ENCODE data around the gene WDR74.

DNA sequence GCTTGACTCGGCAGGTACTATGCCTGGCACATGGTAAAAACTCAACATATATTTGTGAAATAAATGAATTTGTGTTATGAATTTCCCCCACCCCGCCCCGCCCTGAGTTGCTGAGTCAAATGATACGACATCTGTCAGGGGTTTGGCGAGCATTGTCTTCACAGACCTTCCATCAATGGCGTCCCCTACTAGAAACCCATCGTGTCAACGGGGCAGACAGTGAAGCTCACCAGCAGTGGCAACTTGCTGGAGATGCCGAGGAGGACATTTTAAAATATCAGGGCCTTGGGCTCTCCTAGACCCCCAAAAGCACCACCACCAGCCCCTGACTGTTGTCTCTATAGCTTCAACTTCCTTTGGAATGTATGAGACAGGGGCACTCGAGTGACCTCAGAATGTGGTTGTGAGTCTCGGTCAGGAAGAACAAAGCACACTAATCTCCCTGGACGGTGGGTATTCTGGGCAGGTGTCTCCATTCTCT is 33.4 kb downstream of the WDR74 start:
- TF ChIP-seq, protein P1, sequence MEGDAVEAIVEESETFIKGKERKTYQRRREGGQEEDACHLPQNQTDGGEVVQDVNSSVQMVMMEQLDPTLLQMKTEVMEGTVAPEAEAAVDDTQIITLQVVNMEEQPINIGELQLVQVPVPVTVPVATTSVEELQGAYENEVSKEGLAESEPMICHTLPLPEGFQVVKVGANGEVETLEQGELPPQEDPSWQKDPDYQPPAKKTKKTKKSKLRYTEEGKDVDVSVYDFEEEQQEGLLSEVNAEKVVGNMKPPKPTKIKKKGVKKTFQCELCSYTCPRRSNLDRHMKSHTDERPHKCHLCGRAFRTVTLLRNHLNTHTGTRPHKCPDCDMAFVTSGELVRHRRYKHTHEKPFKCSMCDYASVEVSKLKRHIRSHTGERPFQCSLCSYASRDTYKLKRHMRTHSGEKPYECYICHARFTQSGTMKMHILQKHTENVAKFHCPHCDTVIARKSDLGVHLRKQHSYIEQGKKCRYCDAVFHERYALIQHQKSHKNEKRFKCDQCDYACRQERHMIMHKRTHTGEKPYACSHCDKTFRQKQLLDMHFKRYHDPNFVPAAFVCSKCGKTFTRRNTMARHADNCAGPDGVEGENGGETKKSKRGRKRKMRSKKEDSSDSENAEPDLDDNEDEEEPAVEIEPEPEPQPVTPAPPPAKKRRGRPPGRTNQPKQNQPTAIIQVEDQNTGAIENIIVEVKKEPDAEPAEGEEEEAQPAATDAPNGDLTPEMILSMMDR (IDR thresholded peaks at IDR 0.05; ENCODE audit: low read depth, low read length), result no peak
- TF ChIP-seq POLR2A (IDR thresholded peaks at IDR 0.05; ENCODE audit: extremely low read depth, insufficient read length), result no peak

Measured in NB4 (cell line).